HG02840 (cell line): Measurements from ENCODE around the gene CES2.
A peak's percentile ranks its signal among the peaks of the same experiment; 100 is the strongest.
"Not testable (repeated sequence)": the region's sequence is repeated elsewhere in the genome, so short reads cannot be mapped to it uniquely, and the experiment has no call there.

Experiments used
- ATAC-seq: cut with Tn5 transposase; IDR thresholded peaks from one replicate; pipeline ENCODE4 v1.9.1; 2021; ENCODE audit warnings: mild to moderate bottlenecking, moderate library complexity, moderate number of reproducible peaks; ENCODE audit not compliant: unreplicated experiment, low FRiP score

Gene CES2

DNA sequence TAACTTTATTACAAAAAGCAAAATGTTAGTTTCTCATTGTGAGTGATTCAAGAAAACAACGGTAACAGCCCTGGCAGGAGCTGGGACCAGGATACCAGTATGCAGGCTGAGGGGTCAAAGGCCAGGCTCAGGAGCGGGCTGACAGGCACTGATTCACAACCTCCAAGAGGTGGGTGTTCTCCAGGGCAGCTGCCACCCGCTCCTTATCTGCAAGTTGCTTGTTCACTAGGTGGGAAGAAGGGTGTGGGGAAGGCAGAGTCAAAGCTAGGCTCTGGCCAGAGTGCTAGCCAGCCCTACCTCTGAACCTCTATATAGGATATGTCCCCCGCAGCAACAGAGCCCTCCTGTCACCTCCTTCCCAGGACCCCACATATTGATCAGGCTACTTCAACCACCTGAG is 3.2 kb upstream of the CES2 start:
- no peak for ATAC-seq

DNA sequence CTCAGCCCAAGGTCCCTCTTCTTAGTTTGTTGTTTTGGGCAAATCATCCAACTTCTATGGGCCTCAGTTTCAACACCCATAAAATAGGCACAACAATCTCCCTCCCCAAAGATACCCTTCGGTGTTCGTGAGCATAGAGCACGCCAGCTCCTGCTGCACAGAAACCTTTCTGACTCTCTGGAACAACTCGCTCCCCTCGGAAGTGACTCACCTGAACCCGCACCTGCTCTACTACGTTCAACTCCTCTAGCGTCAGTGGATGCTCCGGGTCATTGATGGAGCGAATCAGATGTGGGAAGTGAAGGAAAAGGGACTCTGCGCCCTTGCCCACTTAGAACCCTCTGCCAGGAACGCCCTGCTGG is 1.6 kb upstream of the CES2 start:
- ATAC-seq = peak; percentile 6

DNA sequence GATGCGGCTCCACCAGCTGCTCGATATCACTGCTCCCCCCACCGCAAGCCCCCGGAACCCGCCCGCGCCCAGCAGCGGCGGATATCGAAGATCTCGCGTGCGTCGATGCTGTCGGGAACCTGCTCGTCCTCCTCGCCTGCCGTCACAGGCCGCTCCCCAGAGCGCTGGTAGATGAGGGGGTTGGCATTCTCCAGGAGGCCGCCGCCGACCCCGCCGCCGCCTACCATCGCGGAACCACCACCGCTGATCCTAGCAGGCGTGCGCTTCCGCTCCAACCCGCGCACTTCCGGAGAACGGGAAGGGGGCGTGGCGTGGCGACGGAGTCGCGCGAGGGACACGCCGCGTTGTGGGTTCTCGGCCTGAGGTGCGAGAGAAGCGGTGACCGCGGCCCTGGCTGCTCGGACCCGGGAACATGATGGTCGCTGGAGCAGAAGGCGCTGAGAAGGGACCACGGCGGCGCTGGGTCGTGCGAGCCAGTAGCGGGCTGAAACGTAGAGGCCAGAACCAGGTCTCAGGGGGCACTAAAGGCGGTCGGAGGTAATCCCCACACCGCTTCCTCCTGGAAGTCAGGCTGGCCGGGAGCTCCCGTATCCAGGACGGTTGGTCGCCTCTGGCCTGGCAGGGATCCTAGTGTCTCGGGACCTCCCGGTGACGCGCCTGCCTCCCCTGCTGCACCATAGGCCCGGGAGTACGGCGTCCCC is 1.0 kb upstream of the CES2 start, which contains the start of gene CIAO2B:
Gene CIAO2B, minus strand, starts transcription at position 265 of the 701 bp plus-strand sequence. Its CDS starts 38 bp downstream, at position 227.
- peak; percentile 56 for ATAC-seq

DNA sequence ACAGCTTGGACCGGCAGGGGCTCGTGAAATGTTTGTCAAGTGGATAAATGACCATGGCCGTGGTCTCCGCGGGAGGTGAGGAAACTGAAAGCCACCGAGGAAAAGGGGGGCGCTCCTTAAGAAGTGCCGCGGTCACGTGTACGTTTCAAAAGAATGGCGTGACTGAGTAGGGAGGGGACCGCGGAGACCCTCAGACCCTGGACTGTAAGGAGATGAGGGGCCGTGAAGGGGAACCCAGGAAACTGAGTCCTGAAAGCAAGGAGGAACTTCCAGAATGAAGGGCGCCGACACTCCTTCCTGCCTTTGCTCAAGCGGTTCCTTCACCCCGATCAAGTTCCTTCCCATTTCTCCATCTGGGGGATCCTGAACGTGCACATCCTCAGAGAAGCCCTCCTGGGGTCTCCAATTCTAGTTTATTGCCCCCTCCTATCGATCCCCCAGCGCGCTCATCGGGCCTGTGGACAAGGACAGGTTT is 440 bp upstream of the CES2 start:
- ATAC-seq = not testable (repeated sequence)

DNA sequence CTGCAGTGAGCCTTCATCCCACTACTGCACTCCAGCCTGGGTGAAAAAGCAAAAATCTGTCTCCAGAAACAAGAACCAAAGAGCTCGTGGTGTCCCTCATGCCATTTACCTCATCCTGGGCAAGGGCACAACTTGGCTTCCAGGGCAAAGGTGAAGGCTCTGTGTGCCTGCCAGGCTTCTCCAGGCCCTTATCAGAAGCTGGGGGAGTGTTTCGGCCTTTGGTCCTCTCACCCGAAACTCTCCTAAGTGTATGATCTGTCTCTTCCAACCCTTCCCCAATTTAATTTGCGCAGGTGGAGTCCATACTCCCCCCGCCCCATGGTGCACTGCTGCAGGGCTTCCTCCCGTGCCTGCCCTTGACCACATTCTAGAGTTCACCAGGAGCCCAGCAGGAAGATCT is 1.1 kb downstream of the CES2 start:
- ATAC-seq = no peak

DNA sequence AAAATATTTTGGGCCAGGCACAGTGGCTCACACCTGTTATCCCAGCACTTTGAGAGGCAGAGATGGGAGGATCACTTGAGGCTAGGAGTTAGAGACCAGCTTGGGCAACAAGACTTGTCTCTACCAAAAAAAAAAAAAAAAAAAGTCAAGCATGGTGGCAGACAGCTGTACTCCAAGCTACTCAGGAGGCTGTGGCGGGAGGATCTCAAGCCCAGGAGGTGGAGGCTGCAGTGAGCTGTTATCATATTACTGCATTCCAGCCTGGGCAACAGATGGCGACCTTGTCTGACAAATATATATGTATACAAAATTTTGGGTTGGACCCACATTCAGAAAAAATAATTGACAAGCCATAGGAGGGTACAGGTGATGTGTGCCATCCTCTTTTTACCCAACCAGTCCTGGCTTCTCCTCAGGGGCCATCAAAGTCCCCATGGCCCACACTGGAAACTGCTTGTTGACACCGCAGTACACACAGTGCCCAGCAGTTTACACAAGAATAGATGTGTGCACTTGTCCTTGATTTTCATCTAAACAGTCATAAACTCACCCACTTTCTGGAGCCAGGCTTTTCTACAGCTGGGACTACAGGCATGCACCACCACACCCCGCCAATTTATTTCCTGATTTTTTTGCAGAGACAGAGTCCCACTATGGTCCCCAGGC is 1.7 kb downstream of the CES2 start:
- ATAC-seq = no peak

DNA sequence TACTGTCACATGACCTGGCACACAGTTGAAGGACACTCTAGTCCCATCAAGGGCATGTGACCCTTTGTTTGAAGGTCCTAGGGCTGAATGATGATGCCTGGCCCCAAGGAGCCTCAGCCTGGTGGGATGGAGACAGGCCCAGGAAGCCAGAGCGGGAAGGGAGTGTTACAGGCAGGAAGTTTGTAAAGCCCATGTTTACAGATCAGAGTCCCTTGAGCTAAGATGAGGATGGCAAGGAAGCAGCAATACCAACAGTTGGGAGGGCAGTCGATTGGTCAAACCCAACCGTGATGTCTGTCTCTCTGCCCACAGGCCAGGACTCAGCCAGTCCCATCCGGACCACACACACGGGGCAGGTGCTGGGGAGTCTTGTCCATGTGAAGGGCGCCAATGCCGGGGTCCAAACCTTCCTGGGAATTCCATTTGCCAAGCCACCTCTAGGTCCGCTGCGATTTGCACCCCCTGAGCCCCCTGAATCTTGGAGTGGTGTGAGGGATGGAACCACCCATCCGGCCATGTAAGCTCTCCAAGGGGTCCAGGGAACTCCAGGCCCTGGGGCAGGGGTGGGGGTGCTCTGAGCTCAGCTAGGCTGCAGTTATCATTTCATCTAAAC is 2.5 kb downstream of the CES2 start:
- no peak for ATAC-seq

DNA sequence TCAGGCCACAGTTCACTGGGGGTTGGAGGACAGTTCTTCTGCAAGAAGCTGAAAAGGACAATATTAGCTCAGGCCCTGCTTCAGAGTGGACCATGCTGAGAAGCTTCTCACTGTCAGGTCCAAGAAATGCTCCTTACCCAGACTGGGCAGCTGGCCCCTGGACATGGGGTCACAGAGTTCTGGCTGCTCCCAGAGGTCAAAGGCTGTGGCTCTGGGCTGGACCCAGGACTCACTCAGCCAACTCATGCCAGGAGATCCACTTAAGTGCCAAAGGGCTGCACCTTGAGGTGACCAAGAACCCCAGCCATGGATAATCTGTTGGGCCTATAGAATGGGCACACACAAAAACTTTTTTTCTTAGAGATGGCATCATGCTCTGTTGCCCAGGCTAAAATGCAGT is 4.0 kb downstream of the CES2 start:
- ATAC-seq = no peak

DNA sequence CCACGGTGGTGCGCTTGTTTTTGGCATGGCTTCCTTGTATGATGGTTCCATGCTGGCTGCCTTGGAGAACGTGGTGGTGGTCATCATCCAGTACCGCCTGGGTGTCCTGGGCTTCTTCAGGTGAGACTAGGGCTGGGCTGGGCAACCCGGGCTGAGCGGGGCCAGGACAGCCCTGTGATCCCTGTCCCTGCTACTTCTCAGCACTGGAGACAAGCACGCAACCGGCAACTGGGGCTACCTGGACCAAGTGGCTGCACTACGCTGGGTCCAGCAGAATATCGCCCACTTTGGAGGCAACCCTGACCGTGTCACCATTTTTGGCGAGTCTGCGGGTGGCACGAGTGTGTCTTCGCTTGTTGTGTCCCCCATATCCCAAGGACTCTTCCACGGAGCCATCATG is 4.9 kb downstream of the CES2 start:
- ATAC-seq = no peak

DNA sequence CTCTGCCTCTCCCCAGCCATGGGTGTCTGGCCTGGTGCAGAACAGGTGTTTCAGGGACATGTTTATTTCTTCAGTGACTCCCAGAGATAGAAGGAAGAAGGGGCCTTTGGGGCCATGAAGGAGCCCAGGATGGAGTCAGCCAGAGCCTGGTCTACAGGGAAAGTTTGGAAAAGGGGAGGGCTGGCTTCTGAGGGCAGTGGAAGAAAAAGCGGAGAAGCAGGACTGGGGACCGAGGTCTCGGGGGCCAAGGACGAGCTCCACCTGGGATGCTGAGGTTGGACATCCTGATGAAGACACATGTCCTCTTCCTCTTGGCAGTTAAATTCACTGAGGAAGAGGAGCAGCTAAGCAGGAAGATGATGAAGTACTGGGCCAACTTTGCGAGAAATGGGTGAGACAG is 7.7 kb downstream of the CES2 start:
- ATAC-seq = no peak

DNA sequence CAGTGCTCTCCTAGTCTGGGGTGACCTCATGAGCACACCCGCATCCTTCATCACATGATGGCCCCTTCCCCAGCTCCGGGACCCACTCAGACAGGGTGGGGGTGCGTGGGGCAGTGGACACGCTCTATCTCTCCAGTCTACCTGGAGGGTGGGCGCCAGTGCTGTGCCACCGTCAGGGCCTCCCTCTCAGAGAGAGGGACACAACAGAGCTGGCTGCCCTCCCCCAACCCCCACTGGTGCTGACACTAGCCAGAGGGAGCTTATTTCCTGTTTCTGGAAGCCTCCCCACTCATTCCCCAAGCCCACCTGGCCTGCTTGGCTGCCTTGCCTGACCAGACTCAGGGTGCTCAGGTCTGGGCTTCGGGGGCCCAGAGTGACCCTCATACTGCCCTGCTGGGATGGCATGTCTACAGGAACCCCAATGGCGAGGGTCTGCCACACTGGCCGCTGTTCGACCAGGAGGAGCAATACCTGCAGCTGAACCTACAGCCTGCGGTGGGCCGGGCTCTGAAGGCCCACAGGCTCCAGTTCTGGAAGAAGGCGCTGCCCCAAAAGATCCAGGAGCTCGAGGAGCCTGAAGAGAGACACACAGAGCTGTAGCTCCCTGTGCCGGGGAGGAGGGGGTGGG is 8.2 kb downstream of the CES2 start:
- no peak for ATAC-seq

DNA sequence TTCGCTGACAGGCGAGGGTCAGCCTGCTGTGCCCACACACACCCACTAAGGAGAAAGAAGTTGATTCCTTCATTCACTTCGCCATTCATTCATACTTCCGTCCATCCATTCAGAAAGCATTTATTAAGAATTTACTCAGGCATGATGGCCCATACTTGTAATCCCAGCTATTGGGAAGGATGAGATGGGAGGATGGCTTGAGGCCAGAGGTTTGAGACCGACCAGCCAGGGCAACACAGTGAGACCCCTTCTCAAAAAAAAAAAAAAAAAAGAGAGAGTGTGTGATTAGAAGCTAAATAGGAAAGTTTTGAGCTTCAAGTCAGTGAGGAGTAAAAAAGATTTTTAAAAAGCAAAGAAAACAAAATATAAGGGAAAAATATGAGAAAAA is 8.7 kb downstream of the CES2 start:
- no peak for ATAC-seq

DNA sequence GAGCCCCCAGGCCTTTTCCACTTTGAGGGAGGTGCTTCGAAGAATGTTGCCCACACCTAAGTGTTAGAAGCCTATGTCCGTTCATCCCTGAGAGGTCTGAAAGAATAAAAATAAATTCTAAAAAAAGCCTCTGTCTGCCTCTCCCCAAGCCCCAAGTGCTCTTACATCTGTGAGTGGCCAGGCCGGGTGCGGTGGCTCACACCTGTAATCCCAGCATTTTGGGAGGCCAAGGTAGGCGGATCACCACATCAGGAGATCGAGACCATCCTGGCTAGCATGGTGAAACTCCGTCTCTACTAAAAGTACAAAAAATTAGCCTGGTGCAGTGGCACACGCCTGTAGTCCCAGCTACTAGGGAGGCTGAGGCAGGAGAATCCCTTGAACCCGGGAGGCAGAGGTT is 9.7 kb downstream of the CES2 start:
- ATAC-seq = not testable (repeated sequence)

DNA sequence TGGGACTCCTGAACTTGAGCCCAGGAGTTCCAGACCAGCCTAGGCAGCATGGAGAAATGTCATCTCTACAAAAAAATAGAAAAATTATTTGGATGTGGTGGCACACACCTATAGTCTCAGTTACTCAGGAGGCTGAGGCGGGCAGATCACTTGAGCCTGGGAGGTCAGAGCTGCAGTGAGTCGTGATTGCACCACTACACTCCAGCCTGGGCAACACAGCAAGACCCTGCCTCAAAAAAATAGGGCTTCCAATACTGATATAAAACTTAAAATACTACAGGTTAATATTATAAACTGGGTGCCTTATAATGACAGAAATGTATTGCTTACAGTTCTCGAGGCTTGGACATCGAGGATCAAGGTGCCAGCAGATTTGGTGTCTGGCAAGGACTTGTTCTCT is 10.6 kb downstream of the CES2 start:
- no peak for ATAC-seq

DNA sequence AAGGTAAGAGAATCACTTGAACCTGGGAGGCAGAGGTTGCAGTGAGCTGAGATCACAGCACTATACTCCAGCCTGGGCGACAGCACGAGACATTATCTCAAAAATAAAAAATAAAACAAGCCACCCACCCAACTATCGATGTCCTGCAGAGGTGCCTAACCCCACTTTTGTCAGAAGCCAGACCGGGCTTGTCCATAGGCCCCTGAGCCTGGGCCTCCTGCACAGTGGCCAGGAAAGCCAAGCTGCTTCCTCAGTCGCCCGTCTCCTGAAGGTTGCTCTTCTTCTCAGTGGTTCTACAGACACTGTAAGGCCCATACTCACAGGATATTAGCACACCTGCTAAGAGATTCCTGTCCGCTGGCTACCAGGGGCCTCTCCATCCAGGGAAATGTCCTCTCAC is 11.2 kb downstream of the CES2 start:
- no peak for ATAC-seq

DNA sequence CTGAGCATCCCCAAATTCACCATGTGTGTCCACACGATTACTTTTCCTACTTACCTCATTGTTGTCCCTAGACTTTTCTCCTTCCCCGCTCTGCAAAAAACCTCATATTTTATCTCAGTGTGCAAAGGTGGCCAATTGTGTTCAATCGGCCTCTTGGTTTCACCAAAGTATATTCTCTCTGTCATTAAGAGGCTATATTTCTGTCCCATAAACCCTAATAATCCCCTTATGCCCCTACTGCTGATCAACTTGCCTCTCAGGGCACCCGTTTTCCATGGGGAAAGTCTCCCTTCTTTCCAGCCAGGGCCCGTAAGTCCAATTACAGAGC is 11.6 kb downstream of the CES2 start:
- ATAC-seq = no peak

DNA sequence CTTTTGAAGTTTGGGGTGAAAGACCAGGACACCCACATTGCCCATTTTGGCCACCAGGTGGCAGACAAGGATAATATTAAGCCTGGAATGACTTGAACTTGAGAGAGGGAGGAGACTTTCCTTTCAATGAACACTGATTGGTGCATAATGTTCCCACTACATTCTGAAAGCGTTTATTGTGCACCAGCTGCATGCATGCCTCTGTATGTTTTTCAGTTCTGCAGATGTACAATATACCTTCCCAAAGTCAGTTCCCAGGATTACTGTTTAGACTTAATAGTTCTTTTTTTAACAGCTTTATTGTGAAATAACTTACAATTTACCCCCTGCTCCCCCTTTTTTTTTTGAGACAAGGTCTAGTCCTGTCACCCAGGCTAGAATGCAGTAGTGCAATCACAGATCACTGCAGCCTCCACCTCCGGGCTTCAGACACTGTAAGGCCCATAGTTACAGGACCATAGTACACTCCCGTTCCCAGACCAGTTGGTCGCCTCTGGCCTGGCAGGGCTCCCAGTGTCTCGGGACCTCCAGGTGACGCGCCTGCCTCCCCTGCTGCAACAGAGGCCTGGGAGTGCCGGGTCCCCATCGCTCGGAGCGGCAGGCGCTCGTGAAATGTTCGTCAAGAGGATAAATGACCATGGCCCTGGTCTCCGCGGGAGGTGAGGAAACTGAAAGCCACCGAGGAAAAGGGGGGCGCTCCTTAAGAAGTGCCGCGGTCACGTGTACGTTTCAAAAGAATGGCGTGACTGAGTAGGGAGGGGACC is 12.2 kb downstream of the CES2 start:
- no peak for ATAC-seq

DNA sequence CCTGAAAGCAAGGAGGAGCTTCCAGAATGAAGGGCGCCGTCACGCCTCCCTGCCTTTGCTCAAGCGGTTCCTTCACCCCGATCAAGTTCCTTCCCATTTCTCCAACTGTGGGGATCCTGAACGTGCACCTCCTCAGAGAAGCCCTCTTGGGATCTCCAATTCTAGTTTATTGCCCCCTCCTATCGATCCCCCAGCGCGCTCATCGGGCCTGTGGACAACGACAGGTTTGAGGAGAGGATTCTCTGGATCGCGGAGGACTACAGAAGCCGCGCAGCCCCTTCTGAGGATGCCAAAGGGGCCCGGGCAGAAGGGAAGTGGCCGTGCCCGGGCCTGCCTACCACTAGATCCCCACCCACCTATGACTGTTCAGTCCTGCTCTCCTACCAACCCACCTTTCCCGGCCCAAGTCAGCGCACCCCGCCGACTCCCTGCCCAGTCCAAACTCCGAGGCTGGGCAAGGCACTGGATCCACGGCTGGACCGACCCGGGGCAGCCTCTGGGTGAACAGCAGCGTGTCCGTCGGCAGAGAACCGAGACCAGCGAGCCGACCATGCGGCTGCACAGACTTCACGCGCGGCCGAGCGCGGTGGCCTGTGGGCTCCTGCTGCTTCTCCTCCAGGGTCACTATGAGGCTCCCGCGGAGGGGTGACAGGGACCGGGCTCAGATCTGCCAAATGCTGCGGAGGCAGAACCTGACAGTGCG is 13.0 kb downstream of the CES2 start:
- no peak for ATAC-seq

DNA sequence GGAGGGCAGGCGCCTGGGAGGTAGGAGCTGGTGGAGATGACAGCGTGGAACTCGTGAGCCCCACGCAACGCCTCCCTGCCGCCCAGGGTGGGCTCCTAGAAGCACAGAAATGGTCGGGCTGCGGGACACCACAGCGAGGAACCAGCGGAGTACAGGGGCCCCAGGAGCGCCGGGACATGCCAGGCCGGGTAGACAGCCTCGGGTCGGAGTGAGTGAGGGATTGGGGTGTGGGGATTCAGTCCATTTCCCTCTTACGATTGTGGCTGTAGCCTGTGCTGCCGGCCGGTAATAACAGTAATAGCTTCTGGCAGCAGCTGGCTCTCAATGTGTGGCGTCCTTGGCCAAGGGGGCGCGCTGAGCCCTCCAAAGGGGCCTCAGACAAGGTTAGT is 13.5 kb downstream of the CES2 start:
- no peak for ATAC-seq

DNA sequence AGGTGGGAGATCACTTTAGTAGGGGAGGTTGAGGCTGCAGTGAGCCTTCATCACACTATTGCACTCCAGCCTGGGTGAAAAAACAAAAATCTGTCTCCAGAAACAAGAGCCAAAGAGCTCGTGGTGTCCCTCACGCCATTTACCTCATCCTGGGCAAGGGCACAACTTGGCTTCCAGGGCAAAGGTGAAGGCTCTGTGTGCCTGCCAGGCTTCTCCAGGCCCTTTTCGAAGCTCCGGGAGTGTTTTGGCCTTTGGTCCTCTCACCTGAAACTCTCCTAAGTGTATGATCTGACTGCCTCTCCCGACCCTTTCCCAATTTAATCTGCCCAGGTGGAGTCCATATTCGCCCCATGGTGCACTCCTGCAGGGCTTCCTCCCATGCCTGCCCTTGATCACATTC is 14.2 kb downstream of the CES2 start:
- ATAC-seq = no peak
